ENCODE data around the gene HMG20A.

Gene HMG20A

DNA sequence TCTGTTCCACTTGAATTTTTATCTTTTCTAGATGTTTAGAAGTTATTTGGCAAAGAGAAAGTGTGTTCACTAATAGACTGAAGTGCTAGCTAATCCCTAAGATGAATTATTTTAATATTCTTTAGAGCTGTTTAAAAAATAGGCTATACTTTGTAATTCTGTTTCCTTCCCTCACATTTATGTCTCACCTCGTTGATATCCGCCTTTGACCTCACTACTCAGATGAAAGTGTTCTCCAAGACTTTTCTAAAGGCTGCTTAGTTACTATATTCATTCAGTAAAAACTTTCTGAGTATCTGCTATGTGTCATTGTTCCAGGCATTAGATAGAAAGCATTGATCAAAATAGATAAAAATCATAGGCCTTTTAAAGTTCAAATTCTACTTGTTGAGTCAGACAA, 38.3 kb downstream of the HMG20A start:
- WGBS, 2 experiments (ENCODE audit: insufficient coverage in 2 of 2): no CpG with 5 or more reads among the region's 2 CpGs

DNA sequence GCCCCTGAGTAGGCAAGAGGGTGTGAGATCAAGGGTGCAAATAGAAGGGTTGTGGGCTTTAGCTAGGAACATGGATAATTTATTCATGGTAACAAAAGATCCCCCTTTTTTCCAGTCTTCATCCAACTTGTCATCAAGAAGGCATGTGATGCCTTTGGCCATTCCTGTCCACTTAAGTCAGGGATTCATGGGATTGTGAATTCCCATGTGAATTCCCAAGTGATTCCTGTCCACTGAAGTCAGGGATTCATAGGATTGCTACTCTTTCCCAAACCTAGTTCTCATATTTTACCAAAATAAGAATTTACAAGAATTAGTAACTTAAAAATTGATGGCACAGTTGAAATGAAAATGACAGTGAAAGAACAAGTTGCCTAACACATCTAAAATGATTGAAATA, 40.8 kb downstream of the HMG20A start:
- Histone ChIP-seq H3K4me3 (ENCODE audit: extremely low read depth, insufficient read depth, low read length, poor library complexity, severe bottlenecking) (no peak overlapping the region), H3K36me3 (ENCODE audit: control insufficient read depth, insufficient read depth, low read length) (peaks cover 54% of the 10 kb centered on the region), H3K4me1 (ENCODE audit: control insufficient read depth, insufficient read depth, low read length, poor library complexity, severe bottlenecking) (peaks cover 32% of the 10 kb centered on the region), H3K27ac (ENCODE audit: low read depth, low read length, severe bottlenecking) (no peak overlapping the region), H3K9me3 (ENCODE audit: control insufficient read depth, low read length) (no peaks in the 10 kb centered on the region)

More for the DNA sequence above, 38.3 kb downstream of the HMG20A start:
- no peak overlapping the region for H3K4me3 ChIP-seq (ENCODE audit: extremely low read depth, insufficient read depth, low read length, poor library complexity, severe bottlenecking)
- H3K36me3 ChIP-seq (ENCODE audit: control insufficient read depth, insufficient read depth, low read length): peaks cover 39% of the 10 kb centered on the region
- H3K4me1 ChIP-seq (ENCODE audit: control insufficient read depth, insufficient read depth, low read length, poor library complexity, severe bottlenecking): peaks cover 32% of the 10 kb centered on the region
- H3K9me3 ChIP-seq (ENCODE audit: control insufficient read depth, low read length): no peaks in the 10 kb centered on the region
- no peak overlapping the region for H3K27ac ChIP-seq (ENCODE audit: low read depth, low read length, severe bottlenecking)

DNA sequence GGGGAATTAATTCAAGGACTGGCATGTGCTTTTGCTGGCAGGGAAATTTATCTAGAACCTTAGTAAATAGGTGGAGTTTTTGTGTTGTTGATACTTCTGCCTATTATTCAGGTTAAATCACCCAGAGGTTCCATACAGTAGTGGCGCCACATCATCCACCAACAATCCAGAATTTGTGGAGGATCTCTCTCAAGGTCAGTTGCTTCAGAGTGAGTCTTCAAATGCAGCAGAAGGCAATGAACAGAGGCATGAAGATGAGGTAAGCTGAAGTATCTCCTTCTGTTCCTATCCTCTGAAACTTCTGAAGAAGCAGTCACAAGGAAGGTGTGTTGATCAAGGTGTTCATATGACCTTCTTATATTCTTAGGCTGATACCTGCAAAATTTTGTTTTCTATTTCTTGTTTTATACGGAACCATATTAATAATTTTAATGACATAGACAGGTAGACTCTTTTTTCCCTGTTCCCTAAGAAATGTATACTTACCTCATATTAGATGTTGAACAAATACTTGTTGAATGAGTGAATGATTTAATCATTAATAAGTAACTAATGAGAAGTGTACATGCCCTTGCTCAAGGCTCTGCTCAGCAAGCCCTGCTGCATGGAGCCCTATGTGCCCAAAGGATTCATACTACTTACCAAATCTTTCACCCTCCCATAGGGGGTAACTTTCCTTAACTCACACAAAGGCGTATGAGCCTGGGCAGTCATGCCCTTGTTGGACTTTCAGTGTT, 43.6 kb downstream of the HMG20A start:
- no peak overlapping the region for H3K27ac ChIP-seq (ENCODE audit: low read depth, low read length, severe bottlenecking)
- H3K4me3 ChIP-seq (ENCODE audit: extremely low read depth, insufficient read depth, low read length, poor library complexity, severe bottlenecking): no peak overlapping the region
- no peaks in the 10 kb centered on the region for H3K9me3 ChIP-seq (ENCODE audit: control insufficient read depth, low read length)
- WGBS, 2 experiments (ENCODE audit: insufficient coverage in 2 of 2): 92% methylated on average over 2 of the region's 3 CpGs; no CpG with 5 or more reads in 1 of the 2 experiments
- peaks cover 13% of the 10 kb centered on the region for H3K4me1 ChIP-seq (ENCODE audit: control insufficient read depth, insufficient read depth, low read length, poor library complexity, severe bottlenecking)
- H3K36me3 ChIP-seq (ENCODE audit: control insufficient read depth, insufficient read depth, low read length): peaks cover 62% of the 10 kb centered on the region

DNA sequence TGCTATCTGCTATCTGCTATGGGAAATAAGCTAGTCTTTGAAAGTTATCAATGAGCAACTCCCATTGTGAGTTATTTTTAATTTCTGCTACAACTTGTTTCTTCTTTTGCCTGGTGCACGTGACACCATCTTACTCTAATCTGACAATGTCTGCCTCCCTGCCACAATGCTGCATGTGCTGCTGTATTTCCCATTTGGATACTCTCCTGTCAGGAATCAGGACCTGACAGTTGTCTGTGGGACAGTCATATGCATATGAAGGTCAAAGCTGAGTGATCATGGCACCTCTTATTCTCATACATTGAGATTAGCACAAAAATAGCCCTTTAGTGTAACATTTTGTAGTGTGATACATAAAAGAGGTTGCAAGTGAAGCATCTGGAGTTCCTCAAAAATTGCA, 45.8 kb downstream of the HMG20A start:
- Histone ChIP-seq H3K4me1 (ENCODE audit: control insufficient read depth, insufficient read depth, low read length, poor library complexity, severe bottlenecking) (peaks cover 10% of the 10 kb centered on the region), H3K9me3 (ENCODE audit: control insufficient read depth, low read length) (no peaks in the 10 kb centered on the region), H3K36me3 (ENCODE audit: control insufficient read depth, insufficient read depth, low read length) (peaks cover 53% of the 10 kb centered on the region), H3K27ac (ENCODE audit: low read depth, low read length, severe bottlenecking) (no peak overlapping the region), H3K4me3 (ENCODE audit: extremely low read depth, insufficient read depth, low read length, poor library complexity, severe bottlenecking) (no peak overlapping the region)
- 100% methylated on average over 1 of the region's 1 CpG for WGBS, 2 experiments (ENCODE audit: insufficient coverage in 2 of 2)

DNA sequence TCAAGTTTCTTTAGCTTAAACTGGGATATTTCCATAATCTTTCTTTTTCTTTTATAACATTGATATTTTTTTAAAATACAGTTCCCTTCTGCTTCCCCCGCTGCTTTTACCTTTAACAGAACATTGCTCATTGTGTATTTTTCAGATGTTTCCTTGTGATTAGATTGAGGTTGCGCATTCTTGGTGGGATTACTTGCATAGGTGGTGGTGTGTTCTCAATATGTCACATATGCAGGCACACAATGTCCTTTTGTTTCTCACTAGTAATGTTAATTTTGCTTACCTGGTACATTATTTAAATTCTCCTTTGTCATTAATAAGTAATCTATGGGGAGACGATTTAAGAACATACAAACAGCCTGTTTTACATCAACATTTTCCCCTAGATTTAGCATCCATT, 48.2 kb downstream of the HMG20A start:
- no CpG with 5 or more reads among the region's 3 CpGs for WGBS, 2 experiments (ENCODE audit: insufficient coverage in 2 of 2)
- Histone ChIP-seq H3K4me3 (ENCODE audit: extremely low read depth, insufficient read depth, low read length, poor library complexity, severe bottlenecking) (no peak overlapping the region), H3K36me3 (ENCODE audit: control insufficient read depth, insufficient read depth, low read length) (peaks cover 62% of the 10 kb centered on the region), H3K27ac (ENCODE audit: low read depth, low read length, severe bottlenecking) (no peak overlapping the region), H3K4me1 (ENCODE audit: control insufficient read depth, insufficient read depth, low read length, poor library complexity, severe bottlenecking) (no peaks in the 10 kb centered on the region), H3K9me3 (ENCODE audit: control insufficient read depth, low read length) (no peaks in the 10 kb centered on the region)

DNA sequence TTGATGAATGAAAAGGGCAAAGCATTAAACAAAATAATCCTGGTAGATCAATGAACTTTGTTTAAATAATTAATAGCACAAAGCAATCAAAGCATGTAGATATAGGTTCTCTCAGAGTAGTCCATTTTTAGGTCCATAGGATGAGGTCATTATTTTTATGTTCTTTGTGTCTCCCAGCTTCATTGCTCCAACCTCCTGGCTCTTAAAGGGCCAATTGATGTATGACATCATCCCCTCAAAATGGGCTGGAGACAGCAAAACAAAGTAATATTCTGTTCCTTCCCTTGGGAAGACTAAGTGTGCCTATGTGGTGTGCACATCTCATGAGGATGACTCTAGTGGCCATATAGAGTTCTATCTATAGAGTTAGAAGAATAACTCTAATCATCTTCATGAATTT, 49.5 kb downstream of the HMG20A start:
- Histone ChIP-seq H3K36me3 (ENCODE audit: control insufficient read depth, insufficient read depth, low read length) (peaks cover 65% of the 10 kb centered on the region), H3K9me3 (ENCODE audit: control insufficient read depth, low read length) (no peaks in the 10 kb centered on the region), H3K4me3 (ENCODE audit: extremely low read depth, insufficient read depth, low read length, poor library complexity, severe bottlenecking) (no peak overlapping the region), H3K27ac (ENCODE audit: low read depth, low read length, severe bottlenecking) (no peak overlapping the region), H3K4me1 (ENCODE audit: control insufficient read depth, insufficient read depth, low read length, poor library complexity, severe bottlenecking) (no peaks in the 10 kb centered on the region)

DNA sequence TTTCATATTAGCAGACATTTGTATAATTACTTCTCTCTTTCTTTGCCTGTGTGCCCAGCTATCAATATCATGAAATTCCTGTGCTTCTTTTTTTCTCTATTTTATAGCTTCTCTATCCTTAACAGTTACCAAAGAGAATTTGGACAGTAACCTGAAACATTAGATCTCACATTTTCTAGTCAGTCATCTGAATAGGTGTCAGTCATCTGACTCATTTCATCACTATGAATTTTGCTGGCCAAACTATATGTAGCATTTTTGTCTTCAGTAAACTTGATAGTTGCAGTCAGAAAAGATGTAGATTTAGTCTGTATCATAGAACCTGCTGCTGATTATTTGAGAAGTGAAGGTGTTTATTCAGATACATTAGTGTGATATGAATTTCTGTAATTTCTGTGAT, 52.6 kb downstream of the HMG20A start:
- H3K27ac ChIP-seq (ENCODE audit: low read depth, low read length, severe bottlenecking): no peak overlapping the region
- no peaks in the 10 kb centered on the region for H3K4me1 ChIP-seq (ENCODE audit: control insufficient read depth, insufficient read depth, low read length, poor library complexity, severe bottlenecking)
- no peak overlapping the region for H3K4me3 ChIP-seq (ENCODE audit: extremely low read depth, insufficient read depth, low read length, poor library complexity, severe bottlenecking)
- no peaks in the 10 kb centered on the region for H3K9me3 ChIP-seq (ENCODE audit: control insufficient read depth, low read length)
- peaks cover 54% of the 10 kb centered on the region for H3K36me3 ChIP-seq (ENCODE audit: control insufficient read depth, insufficient read depth, low read length)

DNA sequence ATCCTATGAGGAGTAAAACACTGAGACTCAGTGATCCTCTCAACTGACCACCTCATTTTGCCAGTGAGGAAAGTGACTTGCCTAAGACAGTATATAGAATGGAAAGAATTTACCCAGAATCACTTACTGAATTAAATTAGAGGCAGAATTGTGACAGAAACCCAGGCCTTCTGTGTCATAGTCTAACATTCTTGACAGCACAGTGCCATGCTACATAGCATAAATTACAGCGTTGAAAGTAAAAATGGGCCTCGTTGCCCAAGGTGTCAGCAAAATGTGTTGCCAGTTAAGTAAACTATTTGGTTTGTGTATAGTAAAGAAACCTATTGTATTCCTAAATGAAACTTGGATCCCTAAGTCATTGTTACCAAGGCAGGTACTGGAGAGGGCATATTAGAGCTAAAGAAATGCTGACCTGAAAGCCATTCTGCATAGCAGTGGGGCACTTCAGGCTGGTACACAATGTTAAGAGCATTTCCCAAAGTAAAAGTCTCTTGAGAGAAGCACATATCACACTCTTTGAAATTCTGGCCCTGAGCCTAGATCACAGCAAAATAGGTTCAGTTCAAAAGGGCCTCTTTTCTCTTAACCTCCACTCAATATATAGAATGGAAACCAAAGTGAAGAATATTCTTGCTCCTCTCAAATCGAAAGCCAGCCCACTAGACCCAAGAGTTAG, 53.8 kb downstream of the HMG20A start:
- Histone ChIP-seq H3K27ac (ENCODE audit: low read depth, low read length, severe bottlenecking) (no peak overlapping the region), H3K9me3 (ENCODE audit: control insufficient read depth, low read length) (no peaks in the 10 kb centered on the region), H3K4me1 (ENCODE audit: control insufficient read depth, insufficient read depth, low read length, poor library complexity, severe bottlenecking) (no peaks in the 10 kb centered on the region), H3K4me3 (ENCODE audit: extremely low read depth, insufficient read depth, low read length, poor library complexity, severe bottlenecking) (no peak overlapping the region), H3K36me3 (ENCODE audit: control insufficient read depth, insufficient read depth, low read length) (peaks cover 58% of the 10 kb centered on the region)
- 83 to 86% methylated on average over 2 of the region's 3 CpGs for WGBS, 2 experiments (ENCODE audit: insufficient coverage in 2 of 2)

DNA sequence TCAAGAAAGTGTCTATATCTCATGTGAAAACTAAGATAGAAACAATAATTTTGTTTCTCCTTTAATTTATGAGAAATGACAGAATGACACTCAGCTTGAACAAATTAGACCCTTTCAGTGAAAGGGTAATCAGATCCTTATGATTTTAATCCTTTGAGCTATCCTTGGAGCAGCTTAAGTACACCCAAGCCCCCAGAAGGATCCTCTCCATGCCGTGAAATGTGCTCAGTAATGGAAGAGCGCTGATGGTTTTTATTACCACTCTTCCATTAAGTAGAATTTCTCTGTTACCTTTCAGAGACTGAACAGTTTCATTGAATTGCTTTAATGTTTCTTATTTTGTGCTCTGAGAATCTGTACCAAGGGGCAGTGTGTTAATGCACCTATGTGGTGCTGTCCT, 54.3 kb downstream of the HMG20A start:
- H3K27ac ChIP-seq (ENCODE audit: low read depth, low read length, severe bottlenecking): no peak overlapping the region
- no peak overlapping the region for H3K4me3 ChIP-seq (ENCODE audit: extremely low read depth, insufficient read depth, low read length, poor library complexity, severe bottlenecking)
- H3K4me1 ChIP-seq (ENCODE audit: control insufficient read depth, insufficient read depth, low read length, poor library complexity, severe bottlenecking): no peaks in the 10 kb centered on the region
- H3K36me3 ChIP-seq (ENCODE audit: control insufficient read depth, insufficient read depth, low read length): peaks cover 59% of the 10 kb centered on the region
- no CpG with 5 or more reads among the region's 2 CpGs for WGBS, 2 experiments (ENCODE audit: insufficient coverage in 2 of 2)
- H3K9me3 ChIP-seq (ENCODE audit: control insufficient read depth, low read length): no peaks in the 10 kb centered on the region

DNA sequence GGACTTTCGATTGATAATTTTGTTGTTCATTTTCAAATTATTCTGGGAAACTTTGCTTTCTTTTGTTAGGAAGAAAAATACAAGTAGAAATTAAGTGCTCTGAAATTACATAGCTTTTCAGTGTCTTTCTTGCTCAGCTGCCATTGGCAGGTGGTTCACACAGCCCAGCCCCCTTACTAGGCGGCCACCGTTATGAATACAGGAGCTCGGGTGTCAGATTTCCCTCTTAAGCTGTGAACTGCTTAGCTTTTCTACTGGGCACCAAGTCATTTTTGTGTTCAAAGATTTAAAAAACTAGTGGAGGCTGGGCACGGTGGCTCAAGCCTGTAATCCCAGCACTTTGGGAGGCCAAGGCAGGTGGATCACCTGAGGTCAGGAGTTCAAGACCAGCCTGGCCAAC, 55.2 kb downstream of the HMG20A start:
- Histone ChIP-seq H3K9me3 (ENCODE audit: control insufficient read depth, low read length) (no peaks in the 10 kb centered on the region), H3K27ac (ENCODE audit: low read depth, low read length, severe bottlenecking) (no peak overlapping the region), H3K36me3 (ENCODE audit: control insufficient read depth, insufficient read depth, low read length) (peaks cover 66% of the 10 kb centered on the region), H3K4me1 (ENCODE audit: control insufficient read depth, insufficient read depth, low read length, poor library complexity, severe bottlenecking) (no peaks in the 10 kb centered on the region), H3K4me3 (ENCODE audit: extremely low read depth, insufficient read depth, low read length, poor library complexity, severe bottlenecking) (no peak overlapping the region)
- WGBS, 2 experiments (ENCODE audit: insufficient coverage in 2 of 2): 70 to 100% methylated on average over 2 to 5 of the region's 5 CpGs

DNA sequence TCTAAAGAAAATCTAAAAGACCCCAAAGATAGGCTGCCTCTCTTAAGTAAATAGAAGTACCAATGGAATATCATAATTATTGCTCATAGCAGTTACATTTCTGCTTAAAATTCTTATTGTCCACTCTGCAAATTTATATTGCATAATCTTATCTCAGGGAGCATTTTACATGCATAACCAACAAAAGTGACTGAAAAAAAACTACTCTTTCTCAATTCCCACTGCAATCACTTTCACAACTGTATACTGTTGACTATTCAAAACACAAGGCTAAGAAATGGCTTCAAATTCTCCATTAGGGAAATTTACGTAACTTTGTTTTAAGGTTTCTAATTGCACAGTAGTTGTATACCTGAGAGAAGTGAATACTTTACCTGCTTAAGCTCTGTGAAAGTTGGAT, 56.3 kb downstream of the HMG20A start:
- H3K36me3 ChIP-seq (ENCODE audit: control insufficient read depth, insufficient read depth, low read length): peaks cover 66% of the 10 kb centered on the region
- WGBS, 2 experiments (ENCODE audit: insufficient coverage in 2 of 2): 100% methylated on average over 1 of the region's 1 CpG; no CpG with 5 or more reads in 1 of the 2 experiments
- H3K4me1 ChIP-seq (ENCODE audit: control insufficient read depth, insufficient read depth, low read length, poor library complexity, severe bottlenecking): no peaks in the 10 kb centered on the region
- no peaks in the 10 kb centered on the region for H3K9me3 ChIP-seq (ENCODE audit: control insufficient read depth, low read length)
- no peak overlapping the region for H3K4me3 ChIP-seq (ENCODE audit: extremely low read depth, insufficient read depth, low read length, poor library complexity, severe bottlenecking)
- H3K27ac ChIP-seq (ENCODE audit: low read depth, low read length, severe bottlenecking): no peak overlapping the region
